ENCODE measurements around the gene SRP54.

DNA sequence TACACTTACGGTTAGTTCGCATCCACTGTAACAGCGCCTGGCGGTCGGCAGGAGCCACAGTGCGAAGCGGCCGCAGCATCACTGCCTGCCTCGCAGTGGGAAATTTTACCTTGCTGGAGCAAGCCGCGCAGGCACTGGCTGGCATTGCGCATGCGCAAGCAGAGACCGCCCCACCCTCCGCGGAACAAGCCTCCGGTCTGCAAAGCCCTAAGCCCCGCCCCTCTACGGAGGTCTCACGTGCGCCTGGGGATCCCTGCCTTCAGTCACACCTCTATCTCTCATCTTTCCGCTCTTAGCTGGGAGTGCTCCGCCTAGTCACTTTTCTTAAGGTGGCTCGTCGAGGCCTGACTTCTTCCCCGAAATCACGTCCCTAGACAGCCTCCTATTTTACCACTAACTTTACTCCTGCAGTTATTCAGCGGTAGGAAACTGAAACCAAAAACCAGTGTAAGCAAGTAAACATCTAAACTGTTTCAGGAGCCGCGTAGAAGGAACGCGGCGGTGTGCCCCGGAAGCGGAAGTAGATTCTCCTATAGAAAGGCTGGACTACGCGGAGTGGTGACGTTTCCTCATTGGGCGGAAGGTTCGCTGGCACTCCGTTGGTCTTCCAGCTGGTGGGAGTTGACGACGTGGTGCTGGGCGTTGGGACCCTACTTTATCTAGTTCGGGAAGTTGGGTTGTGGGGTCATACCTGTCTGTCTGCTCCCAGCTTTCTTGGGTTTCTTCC lies at the start of gene SRP54:
- TF ChIP-seq POLR2A (IDR thresholded peaks at IDR 0.05), result peak; percentile 89 to 98
- TF ChIP-seq, protein P1, sequence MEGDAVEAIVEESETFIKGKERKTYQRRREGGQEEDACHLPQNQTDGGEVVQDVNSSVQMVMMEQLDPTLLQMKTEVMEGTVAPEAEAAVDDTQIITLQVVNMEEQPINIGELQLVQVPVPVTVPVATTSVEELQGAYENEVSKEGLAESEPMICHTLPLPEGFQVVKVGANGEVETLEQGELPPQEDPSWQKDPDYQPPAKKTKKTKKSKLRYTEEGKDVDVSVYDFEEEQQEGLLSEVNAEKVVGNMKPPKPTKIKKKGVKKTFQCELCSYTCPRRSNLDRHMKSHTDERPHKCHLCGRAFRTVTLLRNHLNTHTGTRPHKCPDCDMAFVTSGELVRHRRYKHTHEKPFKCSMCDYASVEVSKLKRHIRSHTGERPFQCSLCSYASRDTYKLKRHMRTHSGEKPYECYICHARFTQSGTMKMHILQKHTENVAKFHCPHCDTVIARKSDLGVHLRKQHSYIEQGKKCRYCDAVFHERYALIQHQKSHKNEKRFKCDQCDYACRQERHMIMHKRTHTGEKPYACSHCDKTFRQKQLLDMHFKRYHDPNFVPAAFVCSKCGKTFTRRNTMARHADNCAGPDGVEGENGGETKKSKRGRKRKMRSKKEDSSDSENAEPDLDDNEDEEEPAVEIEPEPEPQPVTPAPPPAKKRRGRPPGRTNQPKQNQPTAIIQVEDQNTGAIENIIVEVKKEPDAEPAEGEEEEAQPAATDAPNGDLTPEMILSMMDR (IDR thresholded peaks at IDR 0.05), result peak in 3 of 6 experiments; percentile 5 to 56 (median 13)

Measured in adrenal gland (tissue), 5 donors.